Uterus (tissue), 2 donors: ENCODE measurements around the gene ADH5.

Experiments
- POLR2A ChIP-seq, 2 donors: fragments of 450-650 bp; IDR thresholded peaks; one replicate each; pipeline ENCODE4 v1.6.1; 2016; ENCODE audit warnings: antibody characterized with exemption in 2 of 2, mild to moderate bottlenecking in 1 of 2, moderate library complexity in 1 of 2
- TF ChIP-seq, protein P1 (sequence below), 4 experiments: fragments of 200-600 bp in 2 of 4; fragments of 450-650 bp in 2 of 4; sonication (generic) in 2 of 4; IDR thresholded peaks; one replicate each; pipeline ENCODE4 v1.5.1; 2016 to 2019; ENCODE audit warnings: antibody characterized with exemption in 4 of 4, mild to moderate bottlenecking in 2 of 4, moderate library complexity in 1 of 4

DNA sequence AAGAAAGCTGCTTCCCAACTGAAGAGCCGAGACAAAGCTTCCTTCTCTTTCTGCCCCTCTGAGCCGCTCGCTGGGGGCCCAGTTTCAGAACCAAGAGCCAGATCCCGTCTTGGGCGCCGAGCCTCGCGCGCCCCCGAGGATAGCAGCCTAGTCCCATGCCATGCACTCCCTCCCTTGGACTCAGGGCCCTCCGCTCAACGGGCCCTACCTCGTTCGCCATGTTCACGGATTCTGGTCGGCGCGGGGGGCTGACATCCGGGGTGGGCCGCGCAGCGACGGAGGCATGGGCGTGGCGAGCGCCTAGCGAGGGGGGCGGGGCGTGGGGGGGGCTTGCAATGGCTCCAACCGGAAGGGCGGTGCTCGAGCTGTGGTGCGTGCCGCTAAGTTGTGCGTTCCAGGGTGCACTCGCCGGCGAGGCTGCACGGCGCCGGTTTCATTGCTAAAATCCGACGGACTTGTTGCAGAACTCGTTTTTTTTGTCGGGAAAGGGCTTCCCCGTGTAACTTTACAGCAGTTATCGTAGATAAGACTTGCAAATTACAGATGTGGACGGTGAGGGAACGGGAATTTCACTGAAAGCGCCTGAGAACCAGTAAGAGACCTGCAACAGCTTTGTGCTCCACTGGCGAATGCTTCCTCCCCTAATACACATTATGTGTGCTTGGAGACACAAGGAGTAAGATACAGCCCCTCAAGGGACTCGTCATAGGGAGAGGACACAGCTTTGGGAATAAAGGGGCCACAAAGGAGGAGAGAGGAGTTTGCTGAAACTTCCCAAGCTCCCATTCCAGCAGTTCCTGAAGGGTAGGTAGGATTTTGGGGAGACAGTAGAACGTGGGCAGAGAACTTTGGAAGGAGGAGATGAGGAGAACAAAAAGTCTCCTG is at the start of gene ADH5:
- TF ChIP-seq POLR2A (IDR thresholded peaks at IDR 0.05): peak; percentile 84 to 85
- TF ChIP-seq, protein P1, sequence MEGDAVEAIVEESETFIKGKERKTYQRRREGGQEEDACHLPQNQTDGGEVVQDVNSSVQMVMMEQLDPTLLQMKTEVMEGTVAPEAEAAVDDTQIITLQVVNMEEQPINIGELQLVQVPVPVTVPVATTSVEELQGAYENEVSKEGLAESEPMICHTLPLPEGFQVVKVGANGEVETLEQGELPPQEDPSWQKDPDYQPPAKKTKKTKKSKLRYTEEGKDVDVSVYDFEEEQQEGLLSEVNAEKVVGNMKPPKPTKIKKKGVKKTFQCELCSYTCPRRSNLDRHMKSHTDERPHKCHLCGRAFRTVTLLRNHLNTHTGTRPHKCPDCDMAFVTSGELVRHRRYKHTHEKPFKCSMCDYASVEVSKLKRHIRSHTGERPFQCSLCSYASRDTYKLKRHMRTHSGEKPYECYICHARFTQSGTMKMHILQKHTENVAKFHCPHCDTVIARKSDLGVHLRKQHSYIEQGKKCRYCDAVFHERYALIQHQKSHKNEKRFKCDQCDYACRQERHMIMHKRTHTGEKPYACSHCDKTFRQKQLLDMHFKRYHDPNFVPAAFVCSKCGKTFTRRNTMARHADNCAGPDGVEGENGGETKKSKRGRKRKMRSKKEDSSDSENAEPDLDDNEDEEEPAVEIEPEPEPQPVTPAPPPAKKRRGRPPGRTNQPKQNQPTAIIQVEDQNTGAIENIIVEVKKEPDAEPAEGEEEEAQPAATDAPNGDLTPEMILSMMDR (IDR thresholded peaks at IDR 0.05): no peak
